Measurements from ENCODE around the gene VPS45. TPM values are rescaled to one million over a fixed set of nuclear protein-coding genes. Genes with fewer than 3 reads are reported as not detected.

Gene VPS45
- total and polyA plus RNA-seq, 2 of the 8 experiments (the other 6 are each of a cell fraction or from before 2014, with no cell fraction given) = 19.1 to 27.6 TPM

DNA sequence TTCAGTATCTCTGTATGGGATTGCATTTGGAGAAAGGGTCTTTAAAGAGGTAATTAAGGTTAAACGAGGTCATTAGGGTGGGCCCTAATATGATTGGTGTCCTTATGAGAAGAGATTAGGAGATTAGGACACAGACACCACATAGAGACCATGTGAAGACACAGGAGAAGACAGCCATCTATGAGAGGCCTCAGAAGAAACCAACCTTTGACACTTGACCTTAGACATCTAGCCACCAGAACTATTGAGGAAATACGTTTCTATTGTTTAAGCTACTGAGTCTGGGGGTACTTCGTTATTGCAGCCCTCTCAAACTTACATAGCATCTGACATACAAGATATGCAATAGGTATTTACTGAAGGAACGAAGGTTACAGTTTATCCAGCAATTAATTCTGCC lies 7.3 kb upstream of the VPS45 start:
- H4K8ac ChIP-seq (ENCODE audit: extremely low read depth, insufficient read depth, low read length) = no peak overlapping the region
- H3K4me2 ChIP-seq (ENCODE audit: insufficient read depth in 1 of 2, low read depth in 2 of 2, low read length in 2 of 2) = no peak overlapping the region
- no peak overlapping the region for H2BK15ac ChIP-seq (ENCODE audit: low read length)
- no peaks in the 10 kb centered on the region for H3K4me1 ChIP-seq (replicated peaks in 1 of 4; ENCODE audit: control insufficient read depth in 3 of 4, insufficient read depth in 4 of 4, low read length in 3 of 4)
- H3K9ac ChIP-seq (replicated peaks in 1 of 4; ENCODE audit: extremely low read depth in 1 of 4, low read depth in 3 of 4, low read length in 3 of 4) = no peak overlapping the region
- CTCF ChIA-PET (ENCODE audit: partially characterized antibody) = interaction anchor here (0.8 kb wide), 1 partner anchor 50 kb away, joined by 4 read pairs; no protein-coding TSS in a partner anchor
- H3K79me2 ChIP-seq (ENCODE audit: control insufficient read depth in 1 of 2, insufficient read depth in 2 of 2, low read length in 2 of 2) = no peaks in the 10 kb centered on the region
- no peak for DNase-seq (ENCODE audit: low read depth in 1 of 2, low spot score in 2 of 2)
- WGBS, 2 experiments (ENCODE audit: extremely low coverage in 1 of 2, insufficient coverage in 1 of 2, insufficient read length in 1 of 2, insufficient replicate concordance in 2 of 2, low coverage in 1 of 2, low lambda C conversion rate in 2 of 2, missing lambda C conversion rate in 1 of 2) = 83% methylated on average over 4 of the region's 4 CpGs; no CpG with 5 or more reads in 1 of the 2 experiments
- no peak for FAIRE-seq
- no peak overlapping the region for H2BK20ac ChIP-seq (ENCODE audit: low read length)
- H2BK5ac ChIP-seq (ENCODE audit: low read depth, low read length) = no peak overlapping the region
- H3K36me3 ChIP-seq (ENCODE audit: control insufficient read depth in 2 of 4, insufficient read depth in 4 of 4, low read length in 3 of 4) = no peaks in the 10 kb centered on the region
- no peak overlapping the region for H3K23ac ChIP-seq (ENCODE audit: insufficient read length)
- no peak overlapping the region for H3K14ac ChIP-seq (ENCODE audit: insufficient read length)
- H4K5ac ChIP-seq (ENCODE audit: insufficient read length, low read depth, low read length) = no peak overlapping the region
- POLR2A ChIA-PET (ENCODE audit: partially characterized antibody) = no interaction called here
- no peaks in the 10 kb centered on the region for H3K79me1 ChIP-seq (ENCODE audit: low read depth, low read length)
- no peaks in the 10 kb centered on the region for H3K23me2 ChIP-seq (ENCODE audit: low read depth, low read length)
- no peaks in the 10 kb centered on the region for H3K27me3 ChIP-seq (replicated peaks in 1 of 4; ENCODE audit: control insufficient read depth in 3 of 4, extremely low read depth in 1 of 4, insufficient read depth in 3 of 4, low read length in 3 of 4)
- H3K27ac ChIP-seq (ENCODE audit: low read depth, low read length) = no peak overlapping the region
- no peak overlapping the region for H4K91ac ChIP-seq (replicated peaks; ENCODE audit: insufficient read length, low read length)
- no peaks in the 10 kb centered on the region for H3K9me3 ChIP-seq (ENCODE audit: insufficient read depth in 2 of 2, low read depth in 1 of 2, low read length in 1 of 2)
- no peak overlapping the region for H3K4ac ChIP-seq (replicated peaks; ENCODE audit: insufficient read length, low read depth, low read length)
- no peak overlapping the region for H2AFZ ChIP-seq (ENCODE audit: low read length)
- H2AK5ac ChIP-seq (ENCODE audit: low read depth, low read length) = no peak overlapping the region
- no peak overlapping the region for H2BK12ac ChIP-seq (ENCODE audit: low read depth, low read length)
- no peak overlapping the region for H3K4me3 ChIP-seq (ENCODE audit: extremely low read depth in 1 of 4, insufficient read depth in 2 of 4, low read depth in 3 of 4, low read length in 4 of 4)
- H2BK120ac ChIP-seq (replicated peaks; ENCODE audit: low read depth, low read length) = no peak overlapping the region
- H4K20me1 ChIP-seq (replicated peaks in 1 of 2; ENCODE audit: control insufficient read depth in 1 of 2, insufficient read depth in 2 of 2, low read length in 2 of 2) = no peaks in the 10 kb centered on the region
- no peak overlapping the region for H3K18ac ChIP-seq (ENCODE audit: extremely low read depth, low read length)
- no peak overlapping the region for H3K56ac ChIP-seq (replicated peaks; ENCODE audit: insufficient read length, low read depth, low read length)
- TF ChIP-seq KDM4A (IDR thresholded peaks at IDR 0.05; ENCODE audit: low read depth, low read length, severe bottlenecking) = no peak
- no peak for TF ChIP-seq HDAC2 (IDR thresholded peaks at IDR 0.05; ENCODE audit: borderline replicate concordance in 1 of 2, low read depth in 2 of 2, low read length in 2 of 2)
- no peak for TF ChIP-seq SRF (IDR thresholded peaks at IDR 0.05; ENCODE audit: low read depth, low read length)
- TF ChIP-seq SIN3A (conservative IDR thresholded peaks at IDR 0.05 in 1 of 2, IDR thresholded peaks at IDR 0.05 in 1 of 2; ENCODE audit: low read depth in 1 of 2, low read length in 2 of 2) = no peak
- TF ChIP-seq RBBP5 (IDR thresholded peaks at IDR 0.05; ENCODE audit: borderline replicate concordance, low read depth, low read length) = no peak
- TF ChIP-seq SP4 (IDR thresholded peaks at IDR 0.05; ENCODE audit: low read length) = no peak
- no peak for TF ChIP-seq GTF2F1 (IDR thresholded peaks at IDR 0.05; ENCODE audit: borderline replicate concordance, low read depth, low read length)
- no peak for TF ChIP-seq GABPA (IDR thresholded peaks at IDR 0.05; ENCODE audit: borderline replicate concordance, insufficient read depth, low read length)
- TF ChIP-seq RNF2 (IDR thresholded peaks at IDR 0.05; ENCODE audit: borderline replicate concordance, low read depth, low read length, missing control alignments, poor library complexity, severe bottlenecking) = no peak
- no peak for TF ChIP-seq YY1 (IDR thresholded peaks at IDR 0.05; ENCODE audit: low read depth, low read length)
- TF ChIP-seq JUN (IDR thresholded peaks at IDR 0.05; ENCODE audit: low read depth, low read length) = no peak
- TF ChIP-seq NANOG (IDR thresholded peaks at IDR 0.05; ENCODE audit: insufficient read depth, low read depth, low read length, poor library complexity, severe bottlenecking) = no peak
- TF ChIP-seq KDM5A (IDR thresholded peaks at IDR 0.05; ENCODE audit: low read length) = no peak
- no peak for TF ChIP-seq JUND (IDR thresholded peaks at IDR 0.05; ENCODE audit: low read length)

All from H1 (cell line).